GM21529 (cell line): ENCODE results near the gene ADD1.

Source experiments
- ATAC-seq: cut with Tn5 transposase; IDR thresholded peaks from one replicate; pipeline ENCODE4 v1.9.1; 2021; ENCODE audit not compliant: unreplicated experiment

ADD1 gene

GRCh38 chr4:2961811-2962441 is 118.3 kb downstream of the ADD1 start:
- ATAC-seq, result peak; percentile 30

GRCh38 chr4:2962614-2963174 is 119.0 kb downstream of the ADD1 start:
- ATAC-seq, result peak; percentile 31

DNA sequence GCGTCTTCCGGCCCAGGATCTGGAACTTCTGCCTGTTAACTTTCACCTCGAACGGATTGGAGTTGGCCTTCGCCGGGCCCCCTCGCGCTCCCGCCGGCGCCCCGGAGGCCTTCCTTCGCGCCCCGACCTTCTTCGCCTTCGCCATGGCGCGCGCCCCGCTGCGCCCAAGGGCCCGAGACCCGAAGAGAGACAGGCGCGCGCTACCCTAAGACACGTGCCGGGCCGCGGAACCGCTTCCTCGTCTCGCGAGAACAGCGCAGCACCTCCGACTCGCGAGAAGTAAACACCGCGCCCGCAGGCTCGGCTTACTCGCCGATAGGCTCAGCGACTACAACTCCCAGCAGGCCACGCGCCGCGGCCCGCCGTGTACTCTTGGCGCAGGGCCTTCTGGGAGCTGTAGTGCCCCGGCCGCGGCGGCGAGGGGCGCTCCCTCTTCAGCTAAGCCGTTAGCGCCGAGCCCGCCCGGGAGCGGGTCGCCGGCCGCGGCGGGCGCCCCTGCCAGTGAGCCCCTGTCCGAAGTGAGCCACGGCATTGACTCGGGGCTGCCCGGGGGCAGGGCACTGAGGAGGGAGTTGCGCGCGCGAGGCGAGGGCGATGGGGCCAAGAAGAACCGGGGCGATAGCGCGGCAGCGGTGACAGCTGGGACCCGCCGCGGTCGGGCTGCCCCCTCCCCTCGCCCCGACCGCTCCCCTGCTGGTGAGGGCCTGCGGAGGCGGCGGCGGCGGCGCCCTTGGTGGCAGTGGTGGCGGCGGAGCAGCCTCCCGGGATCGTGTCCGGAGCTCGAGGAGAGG is 119.7 kb downstream of the ADD1 start, which contains the start of the genes GRK4 and NOP14:
Gene GRK4 (plus strand): TSS at position 397 of the 791 bp plus-strand sequence. CDS start 500 bp downstream, outside the sequence.
Gene NOP14 (minus strand): TSS at position 232 of the 791 bp plus-strand sequence. CDS start 87 bp downstream, at position 145.
- ATAC-seq, result peak; percentile 80

DNA sequence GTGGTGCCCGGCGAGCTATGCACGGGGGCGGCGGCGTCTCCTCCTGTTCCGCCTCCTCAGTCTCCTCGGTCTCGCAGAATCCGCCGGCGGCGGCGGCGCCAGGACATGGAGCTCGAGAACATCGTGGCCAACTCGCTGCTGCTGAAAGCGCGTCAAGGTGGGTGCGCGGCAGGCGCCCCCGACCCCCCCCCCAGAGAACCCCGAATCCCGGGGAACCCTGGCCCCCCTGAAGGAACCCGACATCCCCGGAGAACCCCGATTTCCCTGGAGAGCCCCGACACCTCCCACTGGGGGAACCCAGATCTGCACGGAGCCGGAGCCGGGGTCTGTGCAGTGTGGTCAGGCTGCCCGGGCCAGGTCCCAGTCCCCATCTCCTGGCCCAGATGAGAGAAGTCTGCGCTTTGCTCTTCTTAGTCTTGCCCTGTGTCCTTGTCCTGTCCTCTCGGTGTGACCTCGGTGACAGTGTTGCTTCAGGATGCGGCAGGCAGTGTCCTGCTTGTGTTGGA is 120.4 kb downstream of the ADD1 start:
- no peak for ATAC-seq

DNA sequence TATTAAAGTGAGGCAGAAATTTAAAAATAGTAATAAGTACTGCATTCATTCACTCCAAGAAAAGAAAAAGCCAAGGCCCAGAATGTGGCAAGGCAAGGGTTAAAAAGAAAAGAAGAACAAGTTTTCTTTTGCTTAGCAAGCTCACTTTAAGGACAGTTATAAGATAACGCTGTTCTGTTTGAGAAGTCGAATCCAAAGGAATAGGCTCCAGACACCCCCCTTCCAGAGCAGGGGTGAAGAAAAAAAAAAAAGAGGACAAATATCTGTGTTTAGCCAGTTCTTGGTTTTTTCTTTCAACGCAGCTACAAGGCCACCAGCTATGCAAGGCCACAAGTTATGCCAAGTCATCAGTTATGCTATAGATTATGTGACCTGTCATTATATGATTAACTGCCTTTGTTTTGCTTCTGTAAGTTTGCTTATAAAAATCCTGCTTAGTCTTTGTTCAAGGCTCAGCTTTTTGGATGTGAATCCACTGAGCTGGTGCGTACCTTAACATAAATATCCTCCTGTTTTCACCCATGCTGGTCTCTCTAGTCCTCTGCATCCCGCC is 121.1 kb downstream of the ADD1 start:
- ATAC-seq, result no peak

DNA sequence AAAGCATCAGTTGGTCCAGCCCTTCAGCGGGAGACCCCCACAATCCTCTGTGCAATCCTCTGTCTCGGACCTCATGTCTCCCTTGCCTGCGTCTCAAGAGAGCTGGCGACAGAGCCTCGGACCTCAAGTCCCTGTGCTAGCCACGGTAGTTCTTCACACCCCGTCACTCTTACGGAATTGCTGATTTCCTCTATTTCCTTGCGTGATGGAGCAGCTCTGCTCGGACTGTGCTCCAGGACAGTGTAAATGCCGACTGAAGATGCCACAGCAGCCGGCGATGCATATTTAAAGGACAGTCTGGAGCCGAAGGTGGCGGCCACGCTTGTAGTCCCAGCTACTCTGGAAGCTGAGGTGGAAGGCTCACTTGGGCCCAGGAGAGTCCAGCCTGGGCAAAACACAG is 121.6 kb downstream of the ADD1 start:
- no peak for ATAC-seq

- ATAC-seq, result no peak
These were observed 124.7 kb downstream of the ADD1 start for GRCh38 chr4:2968381-2968780.

- ATAC-seq, result no peak
These were observed 127.6 kb downstream of the ADD1 start for GRCh38 chr4:2971275-2971674.

- no peak for ATAC-seq
These were observed 133.8 kb downstream of the ADD1 start for GRCh38 chr4:2977211-2978088.
